Esophagus muscularis mucosa (tissue), 4 donors: Measurements from ENCODE around the gene TMA16. TPM values are rescaled to one million over a fixed set of nuclear protein-coding genes. Genes with fewer than 3 reads are reported as not detected.

Experiments used
- DNase-seq: peaks from one replicate; pipeline ENCODE4 v3.0.0-alpha.2; 2017; ENCODE audit errors: extremely low spot score
- H3K27ac ChIP-seq, 4 donors: fragments of 200-600 bp; sonication (generic); replicated peaks in 1 of 4; 1 replicate in 3 of 4; 2 replicates in 1 of 4; pipeline ENCODE4 v1.5.1; 2016 to 2019; ENCODE audit warnings: mild to moderate bottlenecking in 1 of 4
- H3K27me3 ChIP-seq, 4 donors: fragments of 200-600 bp; sonication (generic); one replicate each; pipeline versions ENCODE4 v1.5.1 to v1.6.0; 2016 to 2019
- H3K36me3 ChIP-seq, 4 donors: fragments of 200-600 bp; sonication (generic); one replicate each; pipeline ENCODE4 v1.5.1; 2016 to 2019
- H3K4me1 ChIP-seq, 4 donors: fragments of 200-600 bp; sonication (generic); one replicate each; pipeline ENCODE4 v1.5.1; 2016 to 2019
- H3K4me3 ChIP-seq, 4 donors: fragments of 200-600 bp; sonication (generic); 1 replicate in 2 of 4; 2 replicates in 2 of 4; pipeline ENCODE4 v1.5.1; 2016 to 2019; ENCODE audit warnings: mild to moderate bottlenecking in 4 of 4, moderate library complexity in 1 of 4
- H3K9me3 ChIP-seq, 4 donors: fragments of 200-600 bp; sonication (generic); 1 replicate in 3 of 4; 2 replicates in 1 of 4; pipeline ENCODE4 v1.5.1; 2016 to 2019
- CTCF ChIP-seq, 3 experiments: fragments of 200-600 bp in 2 of 3; fragments of 450-650 bp in 1 of 3; sonication (generic) in 2 of 3; IDR thresholded peaks; one replicate each; pipeline ENCODE4 v1.5.1; 2017 to 2019; ENCODE audit warnings: antibody characterized with exemption in 3 of 3, mild to moderate bottlenecking in 2 of 3, moderate library complexity in 1 of 3
- EP300 ChIP-seq: sonication (generic); formaldehyde crosslinking; IDR thresholded peaks from one replicate; pipeline ENCODE4 v1.6.1; 2017; ENCODE audit warnings: antibody characterized with exemption
- POLR2A ChIP-seq: fragments of 450-650 bp; IDR thresholded peaks from one replicate; pipeline ENCODE4 v1.6.1; 2017; ENCODE audit warnings: antibody characterized with exemption, moderate library complexity, mild to moderate bottlenecking, low read depth
- POLR2AphosphoS5 ChIP-seq, 2 donors: sonication (generic); formaldehyde crosslinking; IDR thresholded peaks; one replicate each; pipeline ENCODE4 v1.6.1; 2017; ENCODE audit warnings: antibody characterized with exemption in 2 of 2
- WGBS: methylation state at CpG from one replicate; pipeline ENCODE4 v1.1.5; 2018; 5-methylcytosine and 5-hydroxymethylcytosine counted together
- intact Hi-C: fragments of 100-400 bp; cut with DNase I; formaldehyde crosslinking; loops from one replicate; pipeline ENCODE4 v1.15.1; 2023
- total RNA-seq, 4 donors: library from RNA; depleted of rRNA; stranded (reverse); fragments of >200 nt; gene quantifications; one replicate each; pipeline versions ENCODE4 v1.1.0 to v1.2.1, GENCODE V29; 2016

TMA16 gene
- total RNA-seq, 4 donors from 2014 or later = 11.2 to 21.9 (median 16.6) TPM

GRCh38 chr4:163554870-163555465 is 60.5 kb downstream of the TMA16 start:
- no peaks in the 10 kb centered on the region for H3K9me3 ChIP-seq
- peaks cover 6 to 17% (median 12%) of the 10 kb centered on the region in 4 donors for H3K4me1 ChIP-seq
- H3K27ac ChIP-seq = no peak overlapping the region
- WGBS = 33% methylated on average over 3 of the region's 3 CpGs
- TF ChIP-seq POLR2AphosphoS5 (IDR thresholded peaks at IDR 0.05) = no peak
- TF ChIP-seq CTCF (IDR thresholded peaks at IDR 0.05) = peak; percentile 40 to 66 (median 56)
- no peaks in the 10 kb centered on the region for H3K27me3 ChIP-seq
- no peak overlapping the region for H3K4me3 ChIP-seq
- DNase-seq = no peak
- no peaks in the 10 kb centered on the region for H3K36me3 ChIP-seq
- intact Hi-C loops = loop anchor here (5.0 kb wide), 1 partner anchor 1177 kb away; no protein-coding TSS in a partner anchor

GRCh38 chr4:163556177-163556576 is 61.7 kb downstream of the TMA16 start:
- TF ChIP-seq EP300 (no peak), POLR2AphosphoS5 (IDR thresholded peaks at IDR 0.05) (no peak), CTCF (IDR thresholded peaks at IDR 0.05) (no peak), POLR2A (no peak)
- DNase-seq = no peak
- no peaks in the 10 kb centered on the region for H3K36me3 ChIP-seq
- peaks cover 0 to 9% (median 4%) of the 10 kb centered on the region in 4 donors for H3K4me1 ChIP-seq
- H3K4me3 ChIP-seq = no peak overlapping the region
- H3K27me3 ChIP-seq = no peaks in the 10 kb centered on the region
- WGBS = 43% methylated on average over 2 of the region's 2 CpGs
- H3K27ac ChIP-seq = no peak overlapping the region
- intact Hi-C loops = loop anchor here (5.0 kb wide), 1 partner anchor 1176 kb away; no protein-coding TSS in a partner anchor
- H3K9me3 ChIP-seq = peaks cover 0 to 5% (median 0%) of the 10 kb centered on the region in 4 donors

GRCh38 chr4:163556650-163557391 is 62.3 kb downstream of the TMA16 start:
- TF ChIP-seq CTCF (IDR thresholded peaks at IDR 0.05) (no peak), EP300 (no peak), POLR2A (no peak), POLR2AphosphoS5 (IDR thresholded peaks at IDR 0.05) (no peak)
- peaks cover 0 to 9% (median 4%) of the 10 kb centered on the region in 4 donors for H3K4me1 ChIP-seq
- WGBS = 68% methylated on average over 5 of the region's 5 CpGs
- no peak for DNase-seq
- no peak overlapping the region for H3K27ac ChIP-seq
- H3K36me3 ChIP-seq = no peaks in the 10 kb centered on the region
- intact Hi-C loops = loop anchor here (5.0 kb wide), 1 partner anchor 1175 kb away; no protein-coding TSS in a partner anchor
- peaks cover 0 to 5% (median 0%) of the 10 kb centered on the region in 4 donors for H3K9me3 ChIP-seq
- H3K4me3 ChIP-seq = no peak overlapping the region
- no peaks in the 10 kb centered on the region for H3K27me3 ChIP-seq

- Histone ChIP-seq H3K9me3 (peaks cover 0 to 5% (median 0%) of the 10 kb centered on the region in 4 donors), H3K4me1 (peaks cover 0 to 9% (median 4%) of the 10 kb centered on the region in 4 donors), H3K4me3 (no peak overlapping the region), H3K27ac (peak overlapping the region in 3 of 4 donors; percentile 24 to 47 (median 30)), H3K27me3 (no peaks in the 10 kb centered on the region), H3K36me3 (no peaks in the 10 kb centered on the region)
- no peak for DNase-seq
- WGBS = 12% methylated on average over 6 of the region's 6 CpGs
- intact Hi-C loops = loop anchor here (5.0 kb wide), 1 partner anchor 1174 kb away; no protein-coding TSS in a partner anchor
- TF ChIP-seq EP300 (no peak), CTCF (IDR thresholded peaks at IDR 0.05) (no peak), POLR2AphosphoS5 (IDR thresholded peaks at IDR 0.05) (no peak), POLR2A (no peak)
Measured at GRCh38 chr4:163558539-163559044, 64.1 kb downstream of the TMA16 start.
